Thoracic aorta (tissue), 2 donors: Measurements from ENCODE around the gene CUL9. TPM values are rescaled to one million over a fixed set of nuclear protein-coding genes. Genes with fewer than 3 reads are reported as not detected.

Experiments
- ATAC-seq: fragments of 150-250 bp; one replicate; pipeline ENCODE4 v1.8.0; 2017; ENCODE audit warnings: low read depth; ENCODE audit not compliant: insufficient number of reproducible peaks, low FRiP score
- DNase-seq: peaks from one replicate; pipeline ENCODE4 v3.0.0-alpha.2; 2020; ENCODE audit warnings: low spot score
- H3K27ac ChIP-seq, 2 donors: fragments of 200-600 bp; sonication (generic); 1 replicate in 1 of 2; 2 replicates in 1 of 2; pipeline ENCODE4 v1.5.1; 2016; ENCODE audit warnings: mild to moderate bottlenecking in 2 of 2, moderate library complexity in 2 of 2
- H3K27me3 ChIP-seq: fragments of 200-600 bp; sonication (generic); replicated peaks from 2 replicates; pipeline ENCODE4 v1.6.0; 2016; ENCODE audit warnings: mild to moderate bottlenecking; ENCODE audit not compliant: insufficient read depth
- H3K36me3 ChIP-seq: fragments of 200-600 bp; sonication (generic); one replicate; pipeline ENCODE4 v1.5.1; 2016
- H3K4me1 ChIP-seq, 2 donors: fragments of 200-600 bp; sonication (generic); 1 replicate in 1 of 2; 2 replicates in 1 of 2; pipeline versions ENCODE4 v1.5.1 to v1.6.0; 2016; ENCODE audit warnings: low read depth in 2 of 2, mild to moderate bottlenecking in 1 of 2; ENCODE audit not compliant: control insufficient read depth in 1 of 2
- H3K4me3 ChIP-seq: fragments of 200-600 bp; sonication (generic); 2 replicates; pipeline ENCODE4 v1.5.1; 2016; ENCODE audit warnings: mild to moderate bottlenecking
- H3K9me3 ChIP-seq: fragments of 200-600 bp; sonication (generic); 2 replicates; pipeline ENCODE4 v1.5.1; 2016
- total RNA-seq, 2 donors: library from RNA; depleted of rRNA; stranded (reverse); fragments of >200 nt; gene quantifications; one replicate each; pipeline versions ENCODE4 v1.1.0 to v1.2.3, GENCODE V29; 2016
- TF ChIP-seq, protein P1 (sequence below): fragments of 200-600 bp; sonication (generic); IDR thresholded peaks from one replicate; pipeline ENCODE4 v1.5.1; 2019; ENCODE audit warnings: antibody characterized with exemption

The CUL9 gene
- total RNA-seq, 2 donors from 2014 or later, result 30.3 to 41.2 TPM

DNA sequence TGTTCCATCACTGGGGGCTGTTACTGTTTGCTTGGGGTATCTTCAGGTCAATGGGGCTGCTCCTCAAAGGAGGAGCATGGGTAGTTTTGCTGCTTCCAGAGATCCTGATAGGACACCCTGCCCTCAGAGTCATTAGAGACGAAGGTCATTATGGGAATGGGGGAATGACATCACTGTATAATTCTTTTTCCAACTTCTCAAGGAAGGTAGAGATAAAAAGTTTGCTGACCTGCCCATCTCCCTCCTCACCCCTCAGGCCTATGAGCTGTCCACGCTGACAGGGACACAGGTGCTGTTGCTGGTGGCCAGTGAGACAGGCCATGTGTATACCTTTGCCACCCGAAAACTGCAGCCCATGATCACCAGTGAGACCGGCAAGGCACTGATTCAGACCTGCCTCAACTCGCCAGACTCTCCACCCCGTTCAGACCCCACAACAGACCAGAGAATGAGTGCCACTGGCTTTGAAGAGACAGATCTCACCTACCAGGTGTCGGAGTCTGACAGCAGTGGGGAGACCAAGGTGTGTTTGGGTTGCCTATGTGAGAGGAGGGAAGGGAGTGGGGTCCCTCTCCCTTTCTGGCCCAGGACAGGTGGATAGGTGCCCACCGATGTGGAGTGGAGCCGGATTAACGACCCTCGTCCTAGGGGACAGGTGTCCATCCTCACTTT is 8.3 kb upstream of the CUL9 start:
- H3K4me3 ChIP-seq, result peak overlapping the region; percentile 96

DNA sequence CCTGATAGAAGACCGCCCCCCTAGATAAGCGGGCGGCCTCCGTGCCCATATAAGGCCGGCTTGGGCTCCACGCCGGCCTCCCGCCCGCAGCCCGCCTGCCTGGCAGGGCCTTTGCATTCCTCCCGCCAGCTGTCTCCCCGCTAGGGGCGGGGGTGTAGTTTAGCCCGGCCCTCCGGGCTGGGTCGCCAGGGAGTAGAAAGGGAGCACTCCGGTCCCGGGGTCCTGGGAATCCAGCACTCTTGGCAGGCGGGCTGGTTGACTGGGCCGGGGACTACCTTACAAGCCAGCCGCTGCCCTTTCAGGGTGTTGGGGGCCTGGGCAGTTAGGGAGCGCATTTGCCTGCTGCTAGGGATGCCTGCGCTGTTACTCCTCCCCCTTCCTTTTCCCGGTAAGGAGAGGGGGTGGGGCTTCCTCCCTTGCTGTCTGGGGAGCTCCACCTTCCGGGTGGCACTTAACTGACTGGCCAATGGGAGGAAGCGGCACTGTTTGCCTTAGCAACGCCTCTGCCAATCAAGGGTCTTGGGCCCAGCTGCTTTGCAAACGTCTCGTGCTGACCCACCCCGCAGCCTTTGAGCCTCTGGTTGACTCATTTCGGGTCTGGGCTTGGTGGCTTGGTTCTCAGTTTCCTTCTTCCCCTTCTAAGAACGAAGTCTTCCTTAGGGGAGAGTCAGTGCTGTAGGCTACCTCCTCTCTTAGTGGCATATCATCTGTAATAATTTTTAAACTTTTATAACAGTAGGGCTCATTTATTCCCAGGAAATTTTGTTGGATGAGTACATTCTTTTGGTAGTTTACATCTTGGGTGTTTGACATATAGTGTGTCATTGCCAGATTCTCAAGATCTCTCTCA is 7.5 kb upstream of the CUL9 start:
- no peaks in the 10 kb centered on the region for H3K27me3 ChIP-seq
- H3K4me3 ChIP-seq, result peak overlapping the region; percentile 96
- peaks cover 20 to 48% of the 10 kb centered on the region in 2 donors for H3K4me1 ChIP-seq
- peak; percentile 74 for ATAC-seq
- TF ChIP-seq, protein P1, sequence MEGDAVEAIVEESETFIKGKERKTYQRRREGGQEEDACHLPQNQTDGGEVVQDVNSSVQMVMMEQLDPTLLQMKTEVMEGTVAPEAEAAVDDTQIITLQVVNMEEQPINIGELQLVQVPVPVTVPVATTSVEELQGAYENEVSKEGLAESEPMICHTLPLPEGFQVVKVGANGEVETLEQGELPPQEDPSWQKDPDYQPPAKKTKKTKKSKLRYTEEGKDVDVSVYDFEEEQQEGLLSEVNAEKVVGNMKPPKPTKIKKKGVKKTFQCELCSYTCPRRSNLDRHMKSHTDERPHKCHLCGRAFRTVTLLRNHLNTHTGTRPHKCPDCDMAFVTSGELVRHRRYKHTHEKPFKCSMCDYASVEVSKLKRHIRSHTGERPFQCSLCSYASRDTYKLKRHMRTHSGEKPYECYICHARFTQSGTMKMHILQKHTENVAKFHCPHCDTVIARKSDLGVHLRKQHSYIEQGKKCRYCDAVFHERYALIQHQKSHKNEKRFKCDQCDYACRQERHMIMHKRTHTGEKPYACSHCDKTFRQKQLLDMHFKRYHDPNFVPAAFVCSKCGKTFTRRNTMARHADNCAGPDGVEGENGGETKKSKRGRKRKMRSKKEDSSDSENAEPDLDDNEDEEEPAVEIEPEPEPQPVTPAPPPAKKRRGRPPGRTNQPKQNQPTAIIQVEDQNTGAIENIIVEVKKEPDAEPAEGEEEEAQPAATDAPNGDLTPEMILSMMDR, result peak; percentile 25
- no peaks in the 10 kb centered on the region for H3K9me3 ChIP-seq
- H3K36me3 ChIP-seq, result peaks cover 32% of the 10 kb centered on the region
- DNase-seq, result peak; percentile 98
- peak overlapping the region; percentile 98 to 99 for H3K27ac ChIP-seq

More for the DNA sequence above, 8.3 kb upstream of the CUL9 start:
- TF ChIP-seq, protein P1, result no peak
- H3K27me3 ChIP-seq, result no peaks in the 10 kb centered on the region
- H3K27ac ChIP-seq, result peak overlapping the region; percentile 98 to 99
- H3K4me1 ChIP-seq, result peaks cover 20 to 48% of the 10 kb centered on the region in 2 donors
- DNase-seq (no peak), ATAC-seq (no peak)
- H3K36me3 ChIP-seq, result peaks cover 25% of the 10 kb centered on the region
- no peaks in the 10 kb centered on the region for H3K9me3 ChIP-seq

DNA sequence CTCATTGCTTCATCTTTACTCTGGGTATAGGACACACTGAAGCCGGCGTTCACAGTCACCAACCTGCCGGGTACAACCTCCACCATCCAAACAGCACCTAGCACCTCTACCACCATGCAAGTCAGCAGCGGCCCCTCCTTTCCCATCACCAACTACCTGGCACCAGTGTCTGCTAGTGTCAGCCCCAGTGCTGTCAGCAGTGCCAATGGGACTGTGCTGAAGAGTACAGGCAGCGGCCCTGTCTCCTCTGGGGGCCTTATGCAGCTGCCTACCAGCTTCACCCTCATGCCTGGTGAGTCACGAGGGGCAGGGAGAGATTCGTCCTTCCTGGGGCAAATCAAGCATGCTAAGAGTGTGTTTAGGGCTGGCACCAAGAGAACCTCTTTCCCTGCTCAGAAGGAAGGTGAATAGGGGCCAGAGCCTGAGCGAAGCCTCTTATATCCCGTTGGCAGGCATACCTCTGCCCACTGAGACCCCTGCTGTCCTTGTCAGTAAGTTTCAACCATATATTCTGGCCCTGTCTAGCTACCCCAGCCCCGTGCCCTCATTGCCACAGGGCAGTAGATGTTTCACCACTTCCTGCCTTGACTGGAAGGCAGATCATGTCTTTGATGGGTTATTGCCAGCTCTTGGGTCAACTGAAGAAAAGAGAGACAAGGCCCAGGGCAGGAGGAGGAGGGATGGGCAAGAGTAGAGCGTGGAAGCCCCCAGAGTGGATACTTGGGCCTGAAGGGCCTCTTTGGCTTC is 6.1 kb upstream of the CUL9 start:
- H3K36me3 ChIP-seq, result peaks cover 35% of the 10 kb centered on the region
- ATAC-seq (no peak), DNase-seq (no peak)
- no peaks in the 10 kb centered on the region for H3K9me3 ChIP-seq
- H3K4me3 ChIP-seq, result no peak overlapping the region
- peak overlapping the region; percentile 98 to 99 for H3K27ac ChIP-seq
- H3K27me3 ChIP-seq, result no peaks in the 10 kb centered on the region
- TF ChIP-seq, protein P1, result no peak
- H3K4me1 ChIP-seq, result peaks cover 20 to 38% of the 10 kb centered on the region in 2 donors

DNA sequence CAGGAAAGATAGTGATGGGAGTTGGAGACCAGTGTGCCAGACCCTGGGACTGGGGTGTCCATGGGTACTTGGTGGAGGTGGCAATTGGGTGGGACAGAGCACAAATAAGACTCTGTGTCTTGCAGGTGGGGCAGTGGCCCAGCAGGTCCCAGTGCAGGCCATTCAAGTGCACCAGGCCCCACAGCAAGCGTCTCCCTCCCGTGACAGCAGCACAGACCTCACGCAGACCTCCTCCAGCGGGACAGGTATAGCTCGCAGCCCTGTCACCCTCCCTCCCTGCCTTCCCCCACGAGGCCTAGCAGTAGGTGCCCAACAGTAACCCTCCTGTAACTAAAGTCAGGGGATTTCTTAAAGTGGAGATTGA is 5.6 kb upstream of the CUL9 start:
- TF ChIP-seq, protein P1, result no peak
- Histone ChIP-seq H3K9me3 (no peaks in the 10 kb centered on the region), H3K27ac (peak overlapping the region; percentile 98 to 99), H3K27me3 (no peaks in the 10 kb centered on the region), H3K4me3 (no peak overlapping the region), H3K4me1 (peaks cover 21 to 42% of the 10 kb centered on the region in 2 donors), H3K36me3 (peaks cover 35% of the 10 kb centered on the region)
- DNase-seq, result no peak
- no peak for ATAC-seq

DNA sequence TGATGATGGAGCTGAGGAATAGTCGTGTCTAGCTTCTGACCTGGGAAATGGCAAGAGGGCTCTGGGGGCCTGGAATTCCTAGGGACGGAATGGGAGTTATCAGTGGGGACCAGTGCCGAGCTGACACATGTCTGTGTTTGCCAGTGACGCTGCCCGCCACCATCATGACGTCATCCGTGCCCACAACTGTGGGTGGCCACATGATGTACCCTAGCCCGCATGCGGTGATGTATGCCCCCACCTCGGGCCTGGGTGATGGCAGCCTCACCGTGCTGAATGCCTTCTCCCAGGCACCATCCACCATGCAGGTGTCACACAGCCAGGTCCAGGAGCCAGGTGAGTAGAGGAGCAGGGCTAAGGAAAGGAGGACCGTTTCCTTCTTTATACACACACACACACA is 3.8 kb upstream of the CUL9 start:
- H3K36me3 ChIP-seq, result peaks cover 35% of the 10 kb centered on the region
- no peak for DNase-seq
- peaks cover 23 to 46% of the 10 kb centered on the region in 2 donors for H3K4me1 ChIP-seq
- no peak overlapping the region for H3K4me3 ChIP-seq
- ATAC-seq, result no peak
- TF ChIP-seq, protein P1, result no peak
- H3K27me3 ChIP-seq, result no peaks in the 10 kb centered on the region
- no peaks in the 10 kb centered on the region for H3K9me3 ChIP-seq
- no peak overlapping the region for H3K27ac ChIP-seq
